ENCODE data around the gene EML4. TPM values are rescaled to one million over a fixed set of nuclear protein-coding genes. Genes with fewer than 3 reads are reported as not detected.
A peak's percentile ranks its signal among the peaks of the same experiment; 100 is the strongest.

EML4 gene
- total RNA-seq, 1 experiment from 2014 or later: 68.2 TPM

DNA sequence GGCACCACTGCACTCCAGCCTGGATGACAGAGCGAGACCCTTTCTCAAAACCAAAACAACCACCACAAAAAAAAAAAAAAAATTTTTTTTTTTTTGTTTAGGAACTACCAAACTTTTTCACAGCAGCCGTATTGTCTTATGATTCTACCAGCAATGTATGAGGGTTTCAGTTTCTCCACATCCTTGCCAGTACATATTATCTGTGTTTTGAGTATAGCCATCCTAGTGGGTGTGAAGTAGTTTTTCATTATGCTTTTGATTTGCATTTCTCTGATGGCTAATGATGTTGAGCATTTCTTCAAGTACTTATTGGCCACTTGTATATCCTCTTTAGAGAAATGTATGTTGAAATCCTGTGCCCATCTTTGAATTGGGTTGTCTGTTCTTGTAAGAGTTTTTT is 140.2 kb downstream of the EML4 start:
- no TSS peak for BruUV-seq (replicated peaks)
- CTCF ChIA-PET: no interaction called here
- no peaks in the 10 kb centered on the region for H3K27me3 Mint-ChIP-seq (ENCODE audit: unreplicated experiment)
- intact Hi-C loops (cut with micrococcal nuclease; ENCODE audit: unreplicated experiment): no loop called here
- DNase-seq: no peak
- TF ChIP-seq CTCF (IDR thresholded peaks at IDR 0.05; ENCODE audit: unreplicated experiment): no peak
- no peaks in the 10 kb centered on the region for H3K9me3 Mint-ChIP-seq (ENCODE audit: low read depth, unreplicated experiment)
- no peak overlapping the region for H3K4me3 Mint-ChIP-seq (ENCODE audit: low read depth, unreplicated experiment)
- H3K27ac Mint-ChIP-seq (ENCODE audit: unreplicated experiment): no peak overlapping the region
- peaks cover 1% of the 10 kb centered on the region for H3K4me1 Mint-ChIP-seq (ENCODE audit: low read depth, unreplicated experiment)
- no peaks in the 10 kb centered on the region for H3K36me3 Mint-ChIP-seq (ENCODE audit: insufficient read depth, unreplicated experiment)

DNA sequence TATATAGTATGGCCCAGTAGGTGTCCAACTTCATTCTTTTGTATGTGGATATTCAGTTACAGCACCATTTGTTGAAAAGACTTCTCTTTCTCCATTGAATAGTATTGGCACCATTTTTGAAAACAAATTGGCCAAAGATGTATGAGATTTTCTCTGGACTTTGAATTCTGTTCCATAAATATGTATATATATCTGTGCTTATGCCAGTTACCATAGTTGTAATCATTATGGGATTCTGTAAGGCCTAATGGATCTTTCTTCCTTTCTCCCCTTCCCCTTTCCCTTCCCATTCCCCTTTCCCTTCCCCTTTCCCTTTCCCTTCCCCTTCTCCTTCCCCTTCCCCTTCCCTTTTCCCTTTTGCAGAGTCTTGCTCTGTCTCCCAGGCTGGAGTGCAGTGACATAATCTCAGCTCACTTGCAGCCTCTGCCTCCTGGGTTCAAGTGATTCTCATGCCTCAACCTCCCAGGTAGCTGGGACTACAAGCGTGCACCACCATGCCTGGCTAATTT is 140.9 kb downstream of the EML4 start:
- DNase-seq: no peak
- BruUV-seq (replicated peaks): no TSS peak
- Mint-ChIP-seq H3K36me3 (ENCODE audit: insufficient read depth, unreplicated experiment) (no peaks in the 10 kb centered on the region), H3K9me3 (ENCODE audit: low read depth, unreplicated experiment) (no peaks in the 10 kb centered on the region), H3K27ac (ENCODE audit: unreplicated experiment) (no peak overlapping the region), H3K27me3 (ENCODE audit: unreplicated experiment) (no peaks in the 10 kb centered on the region), H3K4me3 (ENCODE audit: low read depth, unreplicated experiment) (no peak overlapping the region), H3K4me1 (ENCODE audit: low read depth, unreplicated experiment) (peaks cover 8% of the 10 kb centered on the region)
- CTCF ChIA-PET: interaction anchor here (0.6 to 0.7 kb wide), 2 partner anchors 48 to 246 kb away, joined by 3 to 6 read pairs; no protein-coding TSS in a partner anchor
- TF ChIP-seq CTCF (IDR thresholded peaks at IDR 0.05; ENCODE audit: unreplicated experiment): no peak
- intact Hi-C loops (cut with micrococcal nuclease; ENCODE audit: unreplicated experiment): no loop called here

DNA sequence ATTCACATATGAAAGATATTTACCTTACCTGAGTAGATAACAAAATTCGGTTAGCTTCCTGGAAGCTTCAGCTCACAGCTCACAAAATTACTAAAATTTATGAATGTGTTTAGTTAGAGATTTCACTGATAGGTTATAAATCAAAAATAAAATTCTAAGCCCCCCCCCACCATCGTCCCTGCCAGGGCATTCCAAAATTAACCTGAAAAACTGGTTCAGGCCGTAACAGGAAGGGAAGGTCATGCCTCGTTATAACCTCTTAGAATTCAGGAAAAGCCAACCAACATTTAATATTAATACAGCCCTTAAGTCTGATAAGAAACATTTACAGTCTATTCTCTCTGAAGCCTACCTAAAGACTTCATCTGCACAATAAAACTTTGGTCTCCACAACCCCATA is 143.0 kb downstream of the EML4 start:
- BruUV-seq (replicated peaks): no TSS peak
- CTCF ChIA-PET: no interaction called here
- no peak for DNase-seq
- TF ChIP-seq CTCF (IDR thresholded peaks at IDR 0.05; ENCODE audit: unreplicated experiment): no peak
- Mint-ChIP-seq H3K36me3 (ENCODE audit: insufficient read depth, unreplicated experiment) (peaks cover 6% of the 10 kb centered on the region), H3K27me3 (ENCODE audit: unreplicated experiment) (no peaks in the 10 kb centered on the region), H3K27ac (ENCODE audit: unreplicated experiment) (no peak overlapping the region), H3K4me3 (ENCODE audit: low read depth, unreplicated experiment) (no peak overlapping the region), H3K9me3 (ENCODE audit: low read depth, unreplicated experiment) (no peaks in the 10 kb centered on the region), H3K4me1 (ENCODE audit: low read depth, unreplicated experiment) (peaks cover 12% of the 10 kb centered on the region)
- intact Hi-C loops (cut with micrococcal nuclease; ENCODE audit: unreplicated experiment): no loop called here

DNA sequence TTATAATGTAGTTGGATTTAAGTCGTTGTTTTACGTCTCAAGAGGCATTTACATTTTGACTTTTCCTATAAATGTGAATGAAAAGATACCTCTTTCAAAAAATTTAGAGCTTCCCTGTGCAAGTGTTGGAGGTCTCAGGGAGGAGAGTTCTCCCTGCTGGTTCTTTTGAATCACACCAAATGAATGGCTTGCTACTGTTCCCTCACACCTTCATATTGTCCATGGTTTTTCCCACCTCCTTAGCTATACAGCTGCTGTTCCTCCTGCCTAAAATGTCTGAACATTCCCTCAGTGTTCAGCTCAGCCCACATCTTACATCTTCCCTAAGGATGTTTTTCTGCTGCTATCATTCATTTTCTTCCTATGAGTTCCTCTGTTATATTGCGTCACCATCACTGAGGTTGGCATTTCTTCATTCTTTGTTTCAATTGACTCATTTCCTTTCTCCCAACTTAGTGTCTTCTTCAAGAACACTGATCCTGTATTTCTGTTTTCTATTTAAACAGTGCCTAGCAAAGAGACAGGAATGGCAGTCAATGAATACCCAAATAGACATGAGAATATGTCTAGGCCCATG is 145.8 kb downstream of the EML4 start:
- Mint-ChIP-seq H3K4me1 (ENCODE audit: low read depth, unreplicated experiment) (peaks cover 12% of the 10 kb centered on the region), H3K27me3 (ENCODE audit: unreplicated experiment) (no peaks in the 10 kb centered on the region), H3K27ac (ENCODE audit: unreplicated experiment) (peak overlapping the region; percentile 6), H3K4me3 (ENCODE audit: low read depth, unreplicated experiment) (no peak overlapping the region), H3K9me3 (ENCODE audit: low read depth, unreplicated experiment) (no peaks in the 10 kb centered on the region), H3K36me3 (ENCODE audit: insufficient read depth, unreplicated experiment) (peaks cover 13% of the 10 kb centered on the region)
- no peak for TF ChIP-seq CTCF (IDR thresholded peaks at IDR 0.05; ENCODE audit: unreplicated experiment)
- CTCF ChIA-PET: no interaction called here
- no TSS peak for BruUV-seq (replicated peaks)
- no peak for DNase-seq
- intact Hi-C loops (cut with micrococcal nuclease; ENCODE audit: unreplicated experiment): no loop called here

Measured in Calu3 (cell line).